GM12864 (cell line): ENCODE measurements around the gene RABL6.
A peak's percentile ranks its signal among the peaks of the same experiment; 100 is the strongest.
"Not testable (repeated sequence)": the region's sequence is repeated elsewhere in the genome, so short reads cannot be mapped to it uniquely, and the experiment has no call there.

ENCODE experiments used
- DNase-seq: peaks from one replicate; pipeline ENCODE4 v3.0.0-alpha.2; 2011; ENCODE audit warnings: low read depth
- H3K4me3 ChIP-seq: 2 replicates; pipeline ENCODE4 v1.5.1; 2011; ENCODE audit warnings: mild to moderate bottlenecking, low read depth, low read length, control low read depth
- TF ChIP-seq, protein P1 (sequence below): IDR thresholded peaks from 2 replicates; pipeline ENCODE4 v1.5.1; 2011; ENCODE audit warnings: low read depth, mild to moderate bottlenecking, moderate library complexity, low read length, control low read depth, inconsistent platforms; ENCODE audit errors: missing control alignments

RABL6 gene

DNA sequence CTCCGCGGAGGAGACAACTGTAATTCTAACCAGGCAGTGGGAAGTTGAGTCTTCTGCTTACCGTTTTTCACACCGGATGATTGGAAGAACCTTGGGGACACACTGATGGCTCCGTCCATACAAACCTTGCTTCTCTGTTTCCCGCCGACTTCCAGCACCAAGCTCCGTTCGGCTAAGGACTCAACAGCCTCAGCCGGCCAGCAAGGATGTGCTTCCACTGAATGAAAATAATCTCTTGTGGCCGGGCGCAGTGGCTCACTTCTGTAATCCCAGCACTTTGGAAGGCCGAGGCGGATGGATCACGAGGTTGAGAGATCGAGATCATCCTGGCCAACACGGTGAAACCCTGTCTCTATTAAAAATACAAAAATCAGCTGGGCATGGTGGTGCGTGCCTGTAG, 60.2 kb downstream of the RABL6 start:
- no peak for DNase-seq
- no peak overlapping the region for H3K4me3 ChIP-seq
- TF ChIP-seq, protein P1, sequence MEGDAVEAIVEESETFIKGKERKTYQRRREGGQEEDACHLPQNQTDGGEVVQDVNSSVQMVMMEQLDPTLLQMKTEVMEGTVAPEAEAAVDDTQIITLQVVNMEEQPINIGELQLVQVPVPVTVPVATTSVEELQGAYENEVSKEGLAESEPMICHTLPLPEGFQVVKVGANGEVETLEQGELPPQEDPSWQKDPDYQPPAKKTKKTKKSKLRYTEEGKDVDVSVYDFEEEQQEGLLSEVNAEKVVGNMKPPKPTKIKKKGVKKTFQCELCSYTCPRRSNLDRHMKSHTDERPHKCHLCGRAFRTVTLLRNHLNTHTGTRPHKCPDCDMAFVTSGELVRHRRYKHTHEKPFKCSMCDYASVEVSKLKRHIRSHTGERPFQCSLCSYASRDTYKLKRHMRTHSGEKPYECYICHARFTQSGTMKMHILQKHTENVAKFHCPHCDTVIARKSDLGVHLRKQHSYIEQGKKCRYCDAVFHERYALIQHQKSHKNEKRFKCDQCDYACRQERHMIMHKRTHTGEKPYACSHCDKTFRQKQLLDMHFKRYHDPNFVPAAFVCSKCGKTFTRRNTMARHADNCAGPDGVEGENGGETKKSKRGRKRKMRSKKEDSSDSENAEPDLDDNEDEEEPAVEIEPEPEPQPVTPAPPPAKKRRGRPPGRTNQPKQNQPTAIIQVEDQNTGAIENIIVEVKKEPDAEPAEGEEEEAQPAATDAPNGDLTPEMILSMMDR, result no peak

DNA sequence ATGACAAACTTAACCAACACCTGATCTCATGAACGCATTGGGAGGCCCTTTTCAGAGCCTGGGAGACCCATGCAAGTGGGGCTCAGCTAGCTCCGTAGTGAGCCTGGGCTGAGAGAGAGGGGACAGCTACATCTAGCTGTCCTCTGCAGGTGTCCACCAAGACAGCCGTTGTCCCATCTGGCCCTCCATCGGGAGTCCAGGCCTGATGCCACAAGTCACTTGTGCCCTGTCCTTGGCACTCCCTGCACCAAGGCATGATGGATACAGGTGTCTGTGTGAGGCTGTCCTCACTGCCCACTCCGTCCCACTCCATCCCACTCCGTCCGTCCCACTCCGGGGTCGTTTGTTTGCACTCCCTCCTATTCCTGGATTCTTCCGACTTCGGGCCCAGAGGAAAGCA, 60.9 kb downstream of the RABL6 start:
- DNase-seq, result no peak
- TF ChIP-seq, protein P1, result no peak

DNA sequence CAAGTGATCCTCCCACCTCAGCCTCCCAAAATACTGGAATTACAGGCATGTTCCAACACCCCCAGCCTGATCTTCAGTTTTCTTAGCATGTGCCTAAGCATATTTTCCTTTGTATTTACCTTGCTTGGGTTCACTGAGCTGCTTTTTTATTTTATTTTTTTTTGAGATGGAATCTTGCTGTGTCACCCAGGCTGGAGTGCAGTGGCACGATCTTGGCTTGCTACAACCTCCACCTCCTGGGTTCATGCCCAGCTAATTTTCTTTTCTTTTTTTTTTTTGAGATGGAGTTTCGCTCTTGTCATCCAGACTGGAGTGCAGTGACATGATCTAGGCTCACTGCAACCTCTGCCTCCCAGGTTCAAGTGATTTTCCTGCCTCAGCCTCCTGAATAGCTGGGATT, 61.9 kb downstream of the RABL6 start:
- H3K4me3 ChIP-seq, DNase-seq: not testable (repeated sequence)

More for the DNA sequence above, 60.9 kb downstream of the RABL6 start:
- no peak overlapping the region for H3K4me3 ChIP-seq

DNA sequence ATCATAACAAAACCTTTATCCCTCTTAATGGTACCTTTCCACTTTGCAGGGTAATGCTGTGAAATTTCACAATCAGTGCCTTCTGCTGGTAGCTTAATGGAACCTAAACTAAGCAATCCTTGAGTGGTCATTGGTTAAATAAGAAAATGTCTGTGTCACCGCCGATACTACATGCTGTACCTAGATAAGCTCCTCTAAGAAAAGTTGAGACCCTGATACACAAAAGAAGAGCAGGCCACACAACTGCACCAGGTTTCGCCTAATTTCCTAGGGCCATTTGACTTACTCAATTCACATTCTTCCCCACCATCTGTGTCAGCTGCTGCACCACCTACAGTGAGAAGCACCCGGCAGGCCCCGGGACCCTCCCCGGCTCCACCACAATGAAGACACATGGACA, 67.4 kb downstream of the RABL6 start:
- no peak for DNase-seq
- no peak overlapping the region for H3K4me3 ChIP-seq
- TF ChIP-seq, protein P1, result no peak

DNA sequence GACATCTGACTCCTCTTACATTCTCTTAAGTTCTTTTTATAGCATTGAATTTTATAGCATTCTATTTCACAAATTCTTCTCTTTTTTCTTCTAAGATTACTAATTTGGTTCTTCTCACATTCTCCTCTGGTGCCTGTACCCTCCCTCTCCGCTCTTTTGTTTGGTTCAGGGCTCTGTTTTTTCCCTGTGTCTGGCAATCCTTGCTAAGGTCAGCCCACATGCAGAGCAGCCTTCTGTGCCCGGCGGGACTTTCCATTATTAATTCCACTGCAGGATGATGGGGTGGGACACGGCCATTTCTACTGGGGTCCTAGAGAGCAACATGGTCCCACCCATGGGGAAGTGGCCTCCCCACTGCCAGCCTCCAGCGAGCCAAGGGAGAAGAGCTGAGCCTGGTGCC, 68.7 kb downstream of the RABL6 start:
- DNase-seq, result no peak
- TF ChIP-seq, protein P1, result no peak
- no peak overlapping the region for H3K4me3 ChIP-seq

DNA sequence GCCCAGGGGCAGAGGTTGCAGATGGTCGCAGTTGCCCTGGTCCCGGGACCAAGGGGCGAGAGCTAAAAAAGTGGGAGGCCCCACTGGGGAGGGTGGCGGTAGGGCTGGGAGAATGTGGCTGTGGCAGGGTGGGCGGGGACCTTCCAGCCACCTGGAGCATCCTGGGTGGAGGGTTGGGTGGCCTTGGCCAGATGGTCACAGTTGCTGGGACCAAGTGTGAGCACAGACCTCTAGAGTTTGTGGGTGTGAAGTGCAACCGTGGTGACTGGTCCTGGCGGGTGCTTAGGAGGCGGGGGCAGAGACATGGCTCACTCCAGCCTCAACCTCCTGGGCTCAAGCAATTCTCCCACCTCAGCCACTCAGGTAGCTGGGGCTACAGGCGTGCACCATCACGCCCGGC, 72.9 kb downstream of the RABL6 start:
- DNase-seq, result no peak
- TF ChIP-seq, protein P1, result peak; percentile 21
- no peak overlapping the region for H3K4me3 ChIP-seq

DNA sequence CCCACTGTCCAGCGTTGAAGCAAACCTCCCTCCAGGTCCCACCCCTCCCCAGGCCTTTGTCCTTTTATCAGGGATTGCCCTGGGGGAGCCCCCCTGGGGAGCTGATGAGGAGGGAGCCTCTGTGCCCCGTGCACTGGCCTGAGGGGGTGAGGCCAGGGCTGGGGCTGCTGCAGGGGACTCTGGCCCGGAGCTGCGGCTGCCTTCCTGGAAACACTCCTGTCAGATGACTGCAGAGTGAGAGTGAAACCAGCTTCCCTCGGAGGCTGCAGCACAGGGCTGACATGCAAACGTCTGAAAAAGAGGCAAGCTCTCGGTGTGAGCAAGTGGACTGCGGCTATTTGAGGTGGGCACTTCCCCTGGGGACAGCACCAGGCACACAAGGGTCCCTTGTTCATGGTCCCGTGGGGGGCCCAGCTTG, 74.0 kb downstream of the RABL6 start:
- TF ChIP-seq, protein P1, result no peak
- peak overlapping the region; percentile 56 for H3K4me3 ChIP-seq
- no peak for DNase-seq
